ENCODE results near the gene SLC15A1.

GRCh38 chr13:98688373-98688772 lies 64.1 kb downstream of the SLC15A1 start:
- TF ChIP-seq, protein P1, sequence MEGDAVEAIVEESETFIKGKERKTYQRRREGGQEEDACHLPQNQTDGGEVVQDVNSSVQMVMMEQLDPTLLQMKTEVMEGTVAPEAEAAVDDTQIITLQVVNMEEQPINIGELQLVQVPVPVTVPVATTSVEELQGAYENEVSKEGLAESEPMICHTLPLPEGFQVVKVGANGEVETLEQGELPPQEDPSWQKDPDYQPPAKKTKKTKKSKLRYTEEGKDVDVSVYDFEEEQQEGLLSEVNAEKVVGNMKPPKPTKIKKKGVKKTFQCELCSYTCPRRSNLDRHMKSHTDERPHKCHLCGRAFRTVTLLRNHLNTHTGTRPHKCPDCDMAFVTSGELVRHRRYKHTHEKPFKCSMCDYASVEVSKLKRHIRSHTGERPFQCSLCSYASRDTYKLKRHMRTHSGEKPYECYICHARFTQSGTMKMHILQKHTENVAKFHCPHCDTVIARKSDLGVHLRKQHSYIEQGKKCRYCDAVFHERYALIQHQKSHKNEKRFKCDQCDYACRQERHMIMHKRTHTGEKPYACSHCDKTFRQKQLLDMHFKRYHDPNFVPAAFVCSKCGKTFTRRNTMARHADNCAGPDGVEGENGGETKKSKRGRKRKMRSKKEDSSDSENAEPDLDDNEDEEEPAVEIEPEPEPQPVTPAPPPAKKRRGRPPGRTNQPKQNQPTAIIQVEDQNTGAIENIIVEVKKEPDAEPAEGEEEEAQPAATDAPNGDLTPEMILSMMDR (conservative IDR thresholded peaks at IDR 0.05 in 1 of 2, IDR thresholded peaks at IDR 0.05 in 1 of 2; ENCODE audit: extremely low read depth in 1 of 2, insufficient read depth in 1 of 2, low read depth in 1 of 2, low read length in 2 of 2), result no peak
- TF ChIP-seq EZH2 (IDR thresholded peaks at IDR 0.05; ENCODE audit: borderline replicate concordance, low read length), result no peak

All from mammary epithelial cell (primary cell).